Measurements from ENCODE around the gene MDFI.

MDFI gene

GRCh38 chr6:41645007-41645618 is 6.8 kb downstream of the MDFI start:
- Histone ChIP-seq H3K27ac (peak overlapping the region; percentile 100), H3K9ac (ENCODE audit: insufficient read length) (peak overlapping the region; percentile 46), H3K9me3 (ENCODE audit: low read depth, low read length) (no peaks in the 10 kb centered on the region), H3K4me3 (peak overlapping the region; percentile 72), H3K36me3 (ENCODE audit: insufficient read depth, low read length) (peaks cover 89% of the 10 kb centered on the region)
- DNase-seq (ENCODE audit: low read depth, low spot score), result no peak
- TF ChIP-seq FOXP2 (optimal IDR thresholded peaks at IDR 0.05; ENCODE audit: control extremely low read depth, extremely low read length, insufficient read depth), result no peak
- TF ChIP-seq EZH2 (IDR thresholded peaks at IDR 0.05), result no peak
- TF ChIP-seq POLR2AphosphoS5 (IDR thresholded peaks at IDR 0.05; ENCODE audit: borderline replicate concordance, low read depth, low read length), result no peak

DNA sequence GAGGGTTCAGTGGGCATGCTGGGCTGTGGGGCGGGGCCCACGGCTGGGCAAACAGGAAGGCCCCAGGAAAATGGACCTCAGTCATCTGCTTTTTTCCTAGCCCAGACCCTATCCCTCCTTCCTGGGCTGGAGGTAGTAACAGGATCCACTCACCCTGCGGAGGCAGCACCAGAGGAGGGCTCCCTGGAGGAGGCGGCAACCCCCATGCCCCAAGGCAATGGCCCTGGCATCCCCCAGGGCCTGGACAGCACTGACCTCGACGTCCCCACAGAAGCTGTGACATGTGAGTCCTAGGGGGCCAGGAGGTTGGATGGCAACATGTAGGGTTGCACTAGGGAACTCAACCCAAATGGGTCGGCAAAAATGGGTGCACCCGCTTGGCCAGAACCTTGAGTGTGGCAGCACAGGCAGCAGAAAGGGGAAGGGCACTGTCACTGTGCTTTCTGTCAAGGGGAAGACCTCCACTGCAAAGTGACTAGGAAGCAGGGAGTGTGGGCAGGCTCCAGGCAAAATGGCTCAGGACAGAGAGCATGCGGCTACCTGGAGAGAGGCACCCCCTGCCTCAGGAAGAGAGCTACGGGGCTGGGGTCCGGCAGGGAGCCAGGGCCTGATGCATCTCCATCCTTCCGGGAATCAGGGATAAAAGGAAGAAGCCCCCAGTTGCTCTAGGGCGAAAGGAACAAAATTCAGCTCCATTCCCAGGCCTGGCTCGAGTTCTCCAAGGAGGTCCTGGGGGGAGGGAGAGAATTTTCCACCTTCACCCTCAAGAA is 7.9 kb downstream of the MDFI start:
- Histone ChIP-seq H3K27ac (peak overlapping the region; percentile 100), H3K9me3 (ENCODE audit: low read depth, low read length) (no peaks in the 10 kb centered on the region), H3K36me3 (ENCODE audit: insufficient read depth, low read length) (peaks cover 89% of the 10 kb centered on the region), H3K4me3 (peak overlapping the region; percentile 72), H3K9ac (ENCODE audit: insufficient read length) (peak overlapping the region; percentile 46)
- TF ChIP-seq FOXP2 (optimal IDR thresholded peaks at IDR 0.05; ENCODE audit: control extremely low read depth, extremely low read length, insufficient read depth) (no peak), POLR2AphosphoS5 (IDR thresholded peaks at IDR 0.05; ENCODE audit: borderline replicate concordance, low read depth, low read length) (no peak; the same call in 1 of the 2 replicates), EZH2 (IDR thresholded peaks at IDR 0.05) (no peak)
- no peak for DNase-seq (ENCODE audit: low read depth, low spot score)

GRCh38 chr6:41647061-41647511 is 8.8 kb downstream of the MDFI start:
- TF ChIP-seq POLR2AphosphoS5 (IDR thresholded peaks at IDR 0.05; ENCODE audit: borderline replicate concordance, low read depth, low read length), result no peak
- TF ChIP-seq EZH2 (IDR thresholded peaks at IDR 0.05), result no peak
- TF ChIP-seq FOXP2 (optimal IDR thresholded peaks at IDR 0.05; ENCODE audit: control extremely low read depth, extremely low read length, insufficient read depth), result no peak
- DNase-seq (ENCODE audit: low read depth, low spot score), result no peak
- Histone ChIP-seq H3K36me3 (ENCODE audit: insufficient read depth, low read length) (peaks cover 89% of the 10 kb centered on the region), H3K4me3 (no peak overlapping the region), H3K9me3 (ENCODE audit: low read depth, low read length) (no peaks in the 10 kb centered on the region), H3K27ac (peak overlapping the region; percentile 100), H3K9ac (ENCODE audit: insufficient read length) (no peak overlapping the region)

DNA sequence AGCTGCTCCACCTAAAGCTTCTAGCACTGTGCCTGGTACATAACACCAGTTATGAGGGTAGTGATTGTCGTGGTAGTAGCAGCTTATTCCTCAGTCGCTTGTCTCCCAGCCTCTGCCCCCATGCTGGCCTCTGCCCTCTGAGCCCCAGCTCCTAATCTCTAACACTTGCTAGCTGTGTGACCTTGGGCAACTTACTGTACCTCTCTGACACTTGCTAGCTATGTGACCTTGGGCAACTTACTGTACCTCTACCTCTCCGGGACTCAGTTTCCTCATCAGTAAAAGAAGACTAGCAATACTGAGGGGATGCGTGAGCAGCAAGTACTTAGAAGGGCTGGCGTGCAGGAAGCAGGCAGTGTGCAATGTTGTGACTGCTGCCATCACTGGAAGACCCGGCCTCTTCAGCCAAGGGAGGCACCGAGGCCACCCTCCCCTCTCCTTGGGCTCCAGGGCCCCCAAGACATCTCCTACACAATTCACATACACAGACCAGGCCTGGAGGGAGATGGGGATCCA is 9.9 kb downstream of the MDFI start:
- Histone ChIP-seq H3K27ac (peak overlapping the region; percentile 86), H3K9me3 (ENCODE audit: low read depth, low read length) (no peaks in the 10 kb centered on the region), H3K9ac (ENCODE audit: insufficient read length) (peak overlapping the region; percentile 10), H3K4me3 (peak overlapping the region; percentile 37), H3K36me3 (ENCODE audit: insufficient read depth, low read length) (peaks cover 87% of the 10 kb centered on the region)
- no peak for DNase-seq (ENCODE audit: low read depth, low spot score)
- TF ChIP-seq FOXP2 (optimal IDR thresholded peaks at IDR 0.05; ENCODE audit: control extremely low read depth, extremely low read length, insufficient read depth) (no peak), EZH2 (IDR thresholded peaks at IDR 0.05) (no peak), POLR2AphosphoS5 (IDR thresholded peaks at IDR 0.05; ENCODE audit: borderline replicate concordance, low read depth, low read length) (no peak)

- Histone ChIP-seq H3K27ac (peak overlapping the region; percentile 86), H3K36me3 (ENCODE audit: insufficient read depth, low read length) (peaks cover 94% of the 10 kb centered on the region), H3K9ac (ENCODE audit: insufficient read length) (no peak overlapping the region), H3K4me3 (peak overlapping the region; percentile 37; the same call in 1 of the 2 replicates), H3K9me3 (ENCODE audit: low read depth, low read length) (no peaks in the 10 kb centered on the region)
- no peak for DNase-seq (ENCODE audit: low read depth, low spot score)
- no peak for TF ChIP-seq FOXP2 (optimal IDR thresholded peaks at IDR 0.05; ENCODE audit: control extremely low read depth, extremely low read length, insufficient read depth)
- TF ChIP-seq POLR2AphosphoS5 (IDR thresholded peaks at IDR 0.05; ENCODE audit: borderline replicate concordance, low read depth, low read length), result peak; percentile 55; the same call in 1 of the 2 replicates
- TF ChIP-seq EZH2 (IDR thresholded peaks at IDR 0.05), result no peak
Measured at GRCh38 chr6:41648921-41649320, 10.7 kb downstream of the MDFI start.

DNA sequence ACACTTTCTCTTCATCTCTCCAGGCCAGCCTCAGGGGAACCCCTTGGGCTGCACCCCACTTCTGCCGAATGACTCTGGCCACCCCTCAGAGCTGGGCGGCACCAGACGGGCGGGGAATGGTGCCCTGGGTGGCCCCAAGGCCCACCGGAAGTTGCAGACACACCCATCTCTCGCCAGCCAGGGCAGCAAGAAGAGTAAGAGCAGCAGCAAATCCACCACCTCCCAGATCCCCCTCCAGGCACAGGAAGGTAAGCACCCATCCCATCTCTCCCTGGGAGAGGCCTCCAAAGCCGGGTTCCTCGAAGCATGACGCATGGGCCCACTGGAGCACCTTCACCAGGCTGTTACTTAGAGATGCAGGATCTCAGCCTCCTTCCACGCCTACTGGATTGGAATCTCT is 11.3 kb downstream of the MDFI start:
- H3K9me3 ChIP-seq (ENCODE audit: low read depth, low read length), result no peaks in the 10 kb centered on the region
- H3K27ac ChIP-seq, result peak overlapping the region; percentile 86
- no peak overlapping the region; the same call in 1 of the 2 replicates for H3K4me3 ChIP-seq
- DNase-seq (ENCODE audit: low read depth, low spot score), result no peak
- H3K36me3 ChIP-seq (ENCODE audit: insufficient read depth, low read length), result peaks cover 96% of the 10 kb centered on the region
- TF ChIP-seq FOXP2 (optimal IDR thresholded peaks at IDR 0.05; ENCODE audit: control extremely low read depth, extremely low read length, insufficient read depth) (no peak), POLR2AphosphoS5 (IDR thresholded peaks at IDR 0.05; ENCODE audit: borderline replicate concordance, low read depth, low read length) (no peak), EZH2 (IDR thresholded peaks at IDR 0.05) (no peak)
- no peak overlapping the region for H3K9ac ChIP-seq (ENCODE audit: insufficient read length)

- no peak overlapping the region for H3K9ac ChIP-seq (ENCODE audit: insufficient read length)
- H3K9me3 ChIP-seq (ENCODE audit: low read depth, low read length), result no peaks in the 10 kb centered on the region
- peak overlapping the region; percentile 86 for H3K27ac ChIP-seq
- no peak for DNase-seq (ENCODE audit: low read depth, low spot score)
- H3K4me3 ChIP-seq, result no peak overlapping the region
- H3K36me3 ChIP-seq (ENCODE audit: insufficient read depth, low read length), result peaks cover 95% of the 10 kb centered on the region
- TF ChIP-seq EZH2 (IDR thresholded peaks at IDR 0.05) (no peak), FOXP2 (optimal IDR thresholded peaks at IDR 0.05; ENCODE audit: control extremely low read depth, extremely low read length, insufficient read depth) (no peak), POLR2AphosphoS5 (IDR thresholded peaks at IDR 0.05; ENCODE audit: borderline replicate concordance, low read depth, low read length) (no peak)
Measured at GRCh38 chr6:41650120-41650519, 11.9 kb downstream of the MDFI start.

DNA sequence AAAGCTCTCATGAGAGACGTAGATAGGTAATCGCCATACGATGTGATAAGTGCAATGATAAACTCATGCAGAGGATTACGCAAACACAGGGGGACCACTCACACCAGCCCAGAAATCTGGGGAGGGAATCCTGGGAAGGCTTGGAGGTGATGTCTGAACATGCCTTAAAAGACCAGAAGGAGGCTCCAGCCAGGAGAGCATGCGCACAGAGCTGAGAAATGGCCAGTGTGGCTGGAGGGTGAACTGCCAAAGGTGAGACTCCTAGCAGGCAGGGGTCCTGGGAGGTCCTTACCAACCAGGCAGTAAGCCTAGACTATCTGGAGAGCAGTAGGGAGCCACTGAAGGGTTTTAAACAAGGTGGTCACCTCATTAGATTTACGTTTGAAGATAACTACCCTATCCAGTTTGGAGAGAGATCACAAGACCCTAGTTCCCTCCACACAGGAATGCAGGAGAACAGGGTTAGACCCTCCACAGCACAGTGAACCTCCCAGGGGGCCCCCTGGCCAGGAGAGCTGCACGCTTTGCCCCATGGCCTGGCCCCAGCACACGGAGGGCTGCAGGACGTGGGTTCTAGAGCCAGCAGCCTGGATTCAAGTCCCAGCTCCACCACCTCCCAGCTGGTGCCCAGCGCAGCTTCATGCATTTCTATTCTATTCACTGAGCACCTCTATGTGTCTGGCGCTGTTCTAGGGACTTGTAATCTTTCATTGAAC is 13.1 kb downstream of the MDFI start:
- Histone ChIP-seq H3K36me3 (ENCODE audit: insufficient read depth, low read length) (peaks cover 84% of the 10 kb centered on the region), H3K9me3 (ENCODE audit: low read depth, low read length) (no peaks in the 10 kb centered on the region), H3K27ac (peak overlapping the region; percentile 74), H3K4me3 (no peak overlapping the region), H3K9ac (ENCODE audit: insufficient read length) (no peak overlapping the region)
- no peak for TF ChIP-seq FOXP2 (optimal IDR thresholded peaks at IDR 0.05; ENCODE audit: control extremely low read depth, extremely low read length, insufficient read depth)
- no peak for TF ChIP-seq POLR2AphosphoS5 (IDR thresholded peaks at IDR 0.05; ENCODE audit: borderline replicate concordance, low read depth, low read length)
- TF ChIP-seq EZH2 (IDR thresholded peaks at IDR 0.05), result no peak
- DNase-seq (ENCODE audit: low read depth, low spot score), result no peak
